SH-SY5Y (cell line): Measurements from ENCODE around the gene ZNF76.

Experiments used
- GATA2 ChIP-seq: IDR thresholded peaks from 2 replicates; pipeline ENCODE4 v1.6.1; 2011; ENCODE audit warnings: mild to moderate bottlenecking, low read depth, low read length
- GATA3 ChIP-seq: IDR thresholded peaks from 2 replicates; pipeline ENCODE4 v1.6.1; 2011; ENCODE audit warnings: low read depth, mild to moderate bottlenecking, low read length, moderate library complexity

- no peak for TF ChIP-seq GATA2
- TF ChIP-seq GATA3, result no peak
Measured at GRCh38 chr6:35278708-35279107, 19.2 kb downstream of the ZNF76 start.
